HUDEP-2 (cell line): ENCODE measurements around the gene TPD52L2.
"Not testable (repeated sequence)": the region's sequence is repeated elsewhere in the genome, so short reads cannot be mapped to it uniquely, and the experiment has no call there.

Experiments used
- DNase-seq, 76 experiments: peaks; one replicate each; lab custom pipeline; 2025; ENCODE audit not compliant: unreplicated experiment in 76 of 76; lab: John Stamatoyannopoulos, UW

The TPD52L2 gene

DNA sequence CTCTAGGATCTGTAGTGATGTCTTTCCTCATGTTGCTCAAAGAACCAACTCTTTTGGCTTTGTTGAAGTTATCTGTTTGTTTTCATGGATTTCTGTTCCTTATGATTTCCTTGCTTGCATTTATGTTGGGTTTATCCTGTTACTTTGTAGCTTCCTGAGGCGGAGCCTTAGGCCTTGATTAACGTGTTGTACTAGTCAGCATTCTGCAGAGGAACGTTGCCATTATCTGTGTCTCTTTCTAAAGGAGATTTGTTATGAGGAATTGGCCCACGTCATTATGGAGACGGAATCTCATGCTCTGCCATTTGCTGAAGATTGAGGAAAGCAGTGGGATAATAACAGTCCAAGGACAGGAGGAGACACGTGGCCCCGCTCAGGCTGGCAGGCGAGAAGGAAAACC, 61.2 kb downstream of the TPD52L2 start:
- no peak for DNase-seq

DNA sequence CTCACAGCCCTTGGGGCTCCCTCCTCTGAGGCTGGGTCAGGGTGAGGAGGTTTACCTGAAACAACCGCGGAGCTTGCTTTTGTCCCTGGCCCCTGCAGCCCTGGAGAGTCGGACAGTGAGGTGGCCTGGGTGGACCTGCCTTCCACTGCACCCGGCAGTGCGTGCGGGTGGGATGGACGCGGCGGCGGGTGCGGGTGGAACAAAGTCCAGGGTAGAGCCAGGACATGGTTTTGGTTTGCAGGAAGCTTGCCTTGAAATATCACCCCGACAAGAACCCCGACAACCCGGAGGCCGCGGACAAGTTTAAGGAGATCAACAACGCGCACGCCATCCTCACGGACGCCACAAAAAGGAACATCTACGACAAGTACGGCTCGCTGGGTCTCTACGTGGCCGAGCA, 64.0 kb downstream of the TPD52L2 start:
- DNase-seq = no peak

DNA sequence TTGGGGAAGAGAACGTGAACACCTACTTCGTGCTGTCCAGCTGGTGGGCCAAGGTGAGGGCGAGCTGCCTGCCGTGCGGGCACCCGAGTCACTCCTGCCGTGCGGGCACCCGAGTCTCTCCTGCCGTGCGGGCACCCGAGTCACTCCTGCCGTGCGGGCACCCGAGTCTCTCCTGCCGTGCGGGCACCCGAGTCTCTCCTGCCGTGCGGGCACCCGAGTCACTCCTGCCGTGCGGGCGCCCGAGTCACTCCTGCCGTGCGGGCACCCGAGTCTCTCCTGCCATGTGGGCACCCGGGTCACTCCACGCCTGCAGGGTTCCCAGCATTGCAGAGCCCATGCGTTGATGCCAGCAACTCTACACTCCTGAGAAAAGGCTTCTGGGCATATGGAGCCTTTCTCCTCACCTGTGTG, 64.4 kb downstream of the TPD52L2 start:
- DNase-seq = not testable (repeated sequence)

DNA sequence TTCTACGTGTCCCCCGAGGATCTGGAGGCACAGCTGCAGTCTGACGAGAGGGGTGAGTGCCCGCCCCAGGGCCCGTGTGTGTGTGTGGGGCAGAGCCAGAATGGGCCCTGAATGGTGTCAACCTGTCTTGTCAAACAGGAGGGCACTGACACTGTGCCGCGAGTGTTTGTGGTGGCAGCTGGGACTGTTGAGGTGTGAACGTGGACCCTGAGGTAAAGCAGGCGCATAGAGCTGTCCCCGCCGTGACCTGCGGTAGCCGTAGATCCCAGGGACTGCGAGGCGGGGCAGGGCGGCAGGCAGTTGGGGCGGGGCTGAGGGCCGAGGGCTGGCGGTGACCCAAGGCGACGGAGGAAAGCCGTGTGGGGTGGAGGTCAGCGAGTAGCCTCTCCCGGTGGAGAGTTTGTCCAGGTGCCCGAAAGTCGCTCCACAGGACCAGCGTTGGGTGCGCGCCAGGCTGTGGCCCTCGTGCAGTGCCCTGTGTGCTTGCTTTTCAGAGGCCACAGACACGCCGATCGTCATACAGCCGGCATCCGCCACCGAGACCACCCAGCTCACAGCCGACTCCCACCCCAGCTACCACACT, 66.0 kb downstream of the TPD52L2 start:
- no peak for DNase-seq

DNA sequence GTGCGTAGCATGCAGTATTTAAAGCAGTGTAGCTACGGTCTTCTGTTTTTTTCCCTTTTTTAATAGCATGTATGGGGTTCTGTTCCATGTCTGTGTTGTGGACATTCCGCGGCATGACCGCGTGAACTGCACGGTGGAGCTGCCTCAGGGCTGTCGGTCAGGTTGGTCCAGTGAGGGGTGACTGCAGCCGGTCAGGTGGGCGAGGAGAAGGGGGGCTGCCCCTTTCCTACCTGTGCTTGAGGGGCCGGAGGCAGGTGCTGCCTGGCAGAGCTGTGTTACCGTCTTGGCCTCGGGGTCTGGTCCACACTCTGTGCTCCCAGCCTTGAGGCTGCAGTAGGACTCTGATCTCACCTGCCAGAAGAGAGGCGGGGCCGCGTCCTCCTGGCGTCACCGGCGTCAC, 66.7 kb downstream of the TPD52L2 start:
- no peak for DNase-seq

DNA sequence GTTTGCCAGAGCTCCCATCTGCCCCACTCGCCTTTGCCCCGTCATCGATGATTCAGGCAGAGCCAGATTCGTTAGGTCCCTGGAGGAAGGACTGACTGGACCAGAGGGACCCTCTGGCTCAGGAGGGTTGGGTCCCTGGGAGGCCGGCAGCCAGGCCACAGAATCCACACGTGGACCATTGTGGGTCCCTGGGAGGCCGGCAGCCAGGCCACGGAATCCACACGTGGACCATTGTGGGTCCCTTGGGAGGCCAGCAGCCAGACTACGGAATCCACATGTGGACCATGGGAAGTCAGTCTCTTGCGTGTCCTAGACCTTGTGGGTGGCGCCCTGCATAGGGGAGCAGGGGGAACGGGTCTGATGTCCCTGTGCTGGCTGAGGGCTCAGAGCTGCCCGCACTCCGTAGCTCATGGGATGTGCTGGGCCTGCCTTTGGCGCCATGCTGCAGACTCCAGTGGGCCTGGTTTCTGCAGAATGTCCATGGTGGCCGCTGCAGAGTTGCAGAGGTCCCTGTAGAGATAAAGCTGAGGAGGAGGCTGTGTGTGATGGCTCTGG, 67.6 kb downstream of the TPD52L2 start:
- no peak for DNase-seq

DNA sequence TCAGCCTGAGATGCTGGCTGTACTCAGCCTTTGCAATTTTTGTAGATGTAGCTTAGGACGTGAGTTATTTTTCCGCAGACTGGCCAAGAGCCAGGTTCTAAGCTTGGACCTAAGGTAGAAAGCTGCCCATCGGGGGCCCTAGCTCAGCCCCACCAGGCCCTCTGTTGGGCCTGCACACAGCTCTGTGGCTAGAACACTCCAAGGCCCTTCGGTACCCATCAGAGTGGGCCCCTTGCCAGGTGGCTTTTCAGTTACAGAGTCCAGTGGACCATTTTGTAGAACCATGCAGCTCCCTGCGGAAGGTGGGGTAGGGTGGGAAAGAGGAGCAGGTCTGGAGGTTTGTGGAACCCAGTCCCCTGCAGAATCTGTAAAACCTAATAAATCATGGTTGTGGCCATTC, 68.6 kb downstream of the TPD52L2 start:
- DNase-seq = no peak

DNA sequence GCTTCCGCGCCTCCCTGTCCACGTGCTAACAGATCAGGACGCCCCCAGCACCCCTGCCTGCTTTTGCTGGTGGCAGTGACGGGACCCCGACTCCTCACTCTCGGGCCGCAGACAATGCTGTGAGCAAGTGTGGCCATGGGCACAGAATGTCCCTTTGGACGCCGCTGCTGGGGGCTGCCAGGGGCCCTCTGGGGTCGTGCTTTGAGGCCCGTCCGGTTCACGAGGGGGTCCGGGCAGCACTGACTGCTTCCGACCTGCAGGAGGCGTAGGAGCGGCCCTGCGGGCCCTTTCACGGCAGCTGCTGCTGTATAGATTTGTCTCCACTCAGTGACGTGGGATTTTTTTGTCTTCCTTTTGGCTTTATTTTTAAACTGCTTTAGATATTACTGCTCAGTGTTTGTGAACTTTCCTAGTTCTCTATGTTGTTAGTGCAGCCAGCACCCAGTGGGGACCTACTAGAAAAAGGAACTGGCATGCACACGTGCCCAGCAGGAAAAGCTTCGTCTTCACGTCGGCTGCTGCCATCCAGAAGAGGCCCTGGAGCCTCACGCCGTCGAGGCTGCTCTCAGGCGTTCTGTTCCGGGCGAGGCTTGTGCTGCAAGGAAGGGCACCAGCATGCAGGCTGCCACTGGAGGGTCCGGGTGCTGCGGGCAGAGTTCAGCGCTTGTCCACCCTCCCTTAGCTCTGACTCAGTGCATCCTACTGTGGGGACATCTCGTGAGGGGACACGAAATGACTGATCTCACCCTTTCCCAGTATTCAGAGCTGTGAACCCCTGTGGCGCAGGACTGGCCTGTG, 69.4 kb downstream of the TPD52L2 start:
- no peak for DNase-seq

DNA sequence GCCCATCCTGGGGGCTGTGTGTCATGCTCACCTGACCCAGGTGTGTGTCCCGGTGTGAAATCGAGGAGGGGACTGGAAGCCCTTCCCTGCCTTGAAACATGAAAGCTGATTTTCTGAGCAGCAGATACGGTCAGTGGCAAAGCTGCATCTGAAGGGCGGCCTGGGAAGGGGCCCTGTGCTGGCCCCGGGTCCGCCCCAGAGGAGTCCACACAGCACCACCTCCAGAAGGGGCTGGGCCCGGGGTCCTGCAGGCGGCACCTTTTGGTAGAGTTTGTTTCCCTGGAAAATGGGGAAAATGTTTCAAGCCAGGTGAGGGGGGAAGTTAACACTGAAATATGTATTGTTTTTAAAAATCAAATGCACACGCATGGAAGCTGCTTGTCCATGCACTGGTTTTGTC, 70.4 kb downstream of the TPD52L2 start:
- DNase-seq = no peak

DNA sequence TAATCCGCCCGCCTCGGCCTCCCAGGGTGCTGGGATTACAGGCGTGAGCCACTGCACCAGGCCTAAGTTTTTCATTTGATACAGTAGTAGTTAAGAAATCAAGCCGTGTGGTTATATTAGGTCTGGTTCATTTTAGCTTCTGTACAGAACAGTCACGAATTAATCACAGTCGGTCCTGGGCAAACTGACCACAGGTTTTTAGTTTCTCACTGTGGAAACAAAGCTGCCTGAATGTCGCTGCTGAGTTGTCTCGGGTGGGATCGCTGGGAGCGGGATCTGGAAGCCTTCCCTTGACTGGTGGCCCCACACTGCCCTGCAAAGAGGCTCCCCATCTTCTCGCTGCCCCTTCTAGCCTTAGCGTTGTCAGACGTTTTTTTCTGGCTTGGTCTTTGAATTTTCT, 72.5 kb downstream of the TPD52L2 start:
- DNase-seq = no peak

DNA sequence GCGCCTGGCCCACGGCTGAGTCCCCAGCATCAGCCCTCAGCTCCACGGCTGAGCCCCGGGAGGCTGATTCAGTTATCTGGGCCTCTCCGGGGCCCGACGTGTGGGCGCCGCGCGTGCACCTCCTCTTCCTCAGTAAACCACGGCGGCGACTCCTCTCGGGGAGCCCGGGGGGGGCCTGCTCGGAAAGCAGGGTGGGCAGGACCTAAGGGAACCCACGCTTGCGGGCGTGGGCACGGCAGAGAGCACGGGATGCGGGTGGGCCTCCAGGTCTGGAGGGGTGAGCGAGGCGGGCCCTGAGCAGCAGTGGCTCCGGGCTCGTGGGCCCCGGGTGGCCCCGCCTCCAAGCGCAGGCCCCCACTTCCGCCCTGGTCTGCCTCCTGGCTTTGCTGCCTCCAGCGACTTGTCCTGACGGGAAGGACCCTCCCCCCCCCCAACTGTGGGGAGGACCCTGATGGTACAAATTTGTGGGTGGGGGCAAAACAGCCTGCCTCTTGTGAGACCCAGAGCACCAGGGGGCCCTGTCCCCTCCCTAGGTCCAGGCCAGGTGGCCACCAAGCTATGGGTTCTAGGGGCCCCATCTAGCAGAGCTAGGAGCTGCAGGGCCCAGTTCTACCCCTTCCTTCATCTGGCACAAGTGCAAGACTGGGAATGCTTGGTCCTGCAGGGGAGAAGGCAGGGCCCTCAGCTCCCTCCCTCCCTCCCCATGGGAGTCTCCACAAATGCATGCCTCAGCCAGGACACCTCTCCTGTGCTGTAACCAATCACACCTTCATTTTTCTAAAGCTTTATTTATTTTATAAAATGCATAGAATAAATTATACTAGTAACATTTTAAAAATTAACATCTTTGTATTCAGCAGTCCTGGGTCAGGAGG, 74.2 kb downstream of the TPD52L2 start:
- DNase-seq = no peak

DNA sequence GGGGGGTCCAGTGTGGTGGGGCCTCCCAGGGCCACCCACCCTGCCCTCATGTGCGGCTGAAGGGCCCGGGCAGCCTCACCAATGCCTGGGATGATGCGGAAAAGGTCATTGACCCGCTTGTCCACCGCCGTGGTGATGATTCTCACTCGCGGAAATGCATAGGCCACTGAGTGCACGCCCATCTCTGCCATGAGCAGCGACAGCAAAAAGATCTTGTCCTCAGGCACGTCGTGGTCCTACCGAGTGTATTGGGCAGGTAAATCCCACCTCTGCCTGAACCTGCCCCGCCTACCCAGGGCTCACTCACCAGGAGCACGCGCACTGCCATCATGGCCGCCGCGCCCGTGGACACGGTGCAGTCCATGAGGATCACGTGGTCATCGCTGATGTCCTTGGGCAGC, 75.0 kb downstream of the TPD52L2 start:
- no peak for DNase-seq

DNA sequence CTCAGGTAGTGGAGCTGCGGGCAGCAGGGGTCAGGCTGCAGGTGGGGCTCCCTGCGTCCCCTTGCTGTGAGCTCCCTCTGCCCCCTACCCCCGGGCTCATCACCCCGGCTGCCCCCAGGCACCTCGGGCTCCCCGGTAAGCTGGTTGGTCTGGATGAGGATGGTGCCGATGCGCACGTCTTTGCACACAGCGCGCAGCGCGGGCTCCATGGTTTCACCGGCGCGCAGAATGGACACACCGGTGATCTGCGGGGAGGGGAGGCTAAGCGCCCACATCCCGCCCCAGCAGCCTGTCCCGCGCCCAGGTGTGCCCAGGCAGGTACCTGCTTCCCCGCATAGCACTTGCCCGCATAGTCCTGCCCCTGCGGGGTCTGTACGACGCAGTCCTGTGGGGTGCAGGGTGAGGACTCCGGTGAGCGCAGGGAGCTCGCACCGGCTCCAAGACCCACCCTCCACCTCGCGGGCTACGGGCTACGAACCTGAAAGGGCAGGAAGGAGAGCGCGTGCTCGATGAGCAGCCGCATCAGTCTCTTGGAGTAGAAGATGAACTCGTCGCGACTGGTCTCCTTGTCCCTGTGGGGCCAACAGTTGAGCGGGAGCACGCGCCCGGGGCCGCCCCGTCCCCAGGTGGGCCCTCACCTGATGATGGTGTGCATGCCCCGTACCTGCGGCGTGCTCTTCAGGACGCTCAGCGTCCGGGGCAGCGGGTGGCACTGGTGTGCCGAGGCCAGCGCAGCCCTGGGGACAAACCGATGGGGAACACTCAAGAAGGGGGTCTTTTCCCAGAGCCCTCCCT, 75.6 kb downstream of the TPD52L2 start:
- DNase-seq = no peak
